COLO668 (cell line): ENCODE measurements around the gene ZNF76.

Experiments used
- DNase-seq: peaks from one replicate; lab custom pipeline; 2025; ENCODE audit not compliant: unreplicated experiment; lab: John Stamatoyannopoulos, UW

ZNF76 gene

DNA sequence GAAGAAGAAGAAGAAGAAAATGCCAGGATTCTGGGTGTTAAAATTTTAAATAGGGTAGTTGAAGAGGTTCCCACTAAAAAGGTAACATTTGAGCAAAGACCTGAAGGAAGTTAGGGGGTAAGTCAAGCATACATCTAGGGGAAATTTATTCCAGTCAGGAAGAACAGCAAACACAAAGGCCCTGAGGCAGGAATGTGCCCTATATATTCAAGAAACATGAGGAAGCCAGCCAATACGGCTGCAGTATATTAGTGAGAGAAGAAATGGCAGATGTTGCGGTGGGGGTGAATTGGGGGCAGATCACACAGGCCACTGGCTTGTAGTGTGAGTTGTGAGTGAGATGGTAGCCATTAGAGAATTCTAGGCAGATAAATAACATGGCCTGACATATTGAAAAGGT is 6.0 kb downstream of the ZNF76 start:
- no peak for DNase-seq

- no peak for DNase-seq
These were observed 7.9 kb downstream of the ZNF76 start for GRCh38 chr6:35267446-35267845.

DNA sequence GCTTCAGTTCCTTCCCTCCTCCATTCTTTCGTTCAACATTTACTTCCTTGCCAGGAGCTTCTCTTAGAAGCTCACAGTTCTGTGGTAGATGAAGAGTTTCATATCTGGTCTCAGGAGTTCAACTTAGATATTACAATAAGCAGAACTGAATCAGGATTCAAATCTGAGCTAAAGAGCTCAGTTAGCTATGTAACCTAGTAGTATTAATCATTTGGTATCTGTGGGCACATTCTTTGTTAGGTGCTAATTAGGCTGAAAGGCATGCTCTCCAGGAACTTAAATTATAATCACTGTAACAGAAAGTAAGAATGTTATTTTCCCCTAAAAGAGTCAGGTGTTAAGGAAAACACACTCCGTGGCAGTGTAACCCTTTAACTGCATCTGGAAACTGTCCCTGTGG is 8.4 kb downstream of the ZNF76 start:
- no peak for DNase-seq

DNA sequence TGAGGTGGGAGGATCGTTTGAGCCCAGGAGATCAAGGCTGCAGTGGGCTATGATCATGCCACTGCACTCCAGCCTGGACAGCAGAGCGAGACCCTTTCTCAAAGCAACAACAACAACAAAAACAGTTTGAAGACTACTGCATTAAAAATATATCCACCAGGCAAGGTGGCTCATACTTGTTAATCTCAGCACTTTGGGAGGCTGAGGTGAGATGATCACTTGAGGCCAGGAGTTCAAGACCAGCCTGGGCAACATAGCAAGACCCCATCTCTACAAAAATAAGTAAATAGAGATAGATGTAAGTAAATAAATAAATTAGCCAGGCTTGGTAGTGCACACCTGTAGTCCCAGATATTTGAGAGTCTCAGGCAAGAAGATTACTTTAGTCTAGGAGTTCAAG is 12.5 kb downstream of the ZNF76 start:
- no peak for DNase-seq

GRCh38 chr6:35273822-35274559 is 14.5 kb downstream of the ZNF76 start:
- no peak for DNase-seq

DNA sequence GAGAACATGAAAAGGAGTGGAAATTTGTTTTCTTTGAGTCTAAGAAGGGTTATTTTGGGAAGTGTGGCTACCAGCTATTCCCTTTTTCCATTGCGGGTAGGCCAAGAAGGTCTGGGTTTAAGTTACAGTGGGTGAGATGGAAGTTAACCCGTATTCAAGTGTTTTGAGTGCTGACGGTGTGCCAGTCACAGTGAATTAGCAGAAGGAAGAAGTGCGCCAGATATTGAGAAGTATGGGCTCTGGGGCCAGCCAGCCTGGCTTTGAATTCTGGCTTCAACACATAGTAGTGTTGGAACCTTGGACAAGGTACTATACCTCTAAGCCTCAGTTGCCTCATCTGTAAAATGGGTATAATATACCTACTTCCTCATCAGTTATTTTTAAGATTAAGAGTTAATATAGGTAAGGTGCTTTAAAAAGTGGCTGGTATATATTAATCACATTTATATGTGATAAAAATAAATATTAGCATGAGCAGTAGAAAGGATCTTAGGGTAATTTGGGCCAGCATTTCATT is 16.3 kb downstream of the ZNF76 start:
- DNase-seq: no peak

- no peak for DNase-seq
These were observed 19.2 kb downstream of the ZNF76 start for GRCh38 chr6:35278708-35279107.

DNA sequence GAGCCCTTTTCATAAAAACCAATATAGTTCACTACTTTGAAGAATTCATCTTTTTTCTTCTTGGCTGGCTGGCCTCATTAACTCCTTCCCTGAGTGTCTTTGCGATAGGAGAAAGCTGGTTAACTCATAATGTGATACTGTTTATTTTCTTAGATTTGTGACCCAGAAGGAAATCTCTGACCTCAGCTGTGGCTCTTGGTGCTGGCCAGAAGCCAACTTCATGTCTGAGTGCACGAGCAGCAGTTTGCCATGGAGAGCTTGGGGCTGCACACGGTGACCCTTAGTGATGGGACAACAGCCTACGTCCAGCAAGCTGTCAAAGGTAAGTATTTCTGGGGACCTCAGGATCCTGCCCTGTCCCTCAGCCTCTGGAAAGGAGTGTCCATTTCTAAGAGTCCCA is 21.4 kb downstream of the ZNF76 start:
- DNase-seq: no peak

GRCh38 chr6:35282472-35282871 is 22.9 kb downstream of the ZNF76 start:
- DNase-seq: no peak

GRCh38 chr6:35283361-35283760 is 23.8 kb downstream of the ZNF76 start:
- DNase-seq: no peak

DNA sequence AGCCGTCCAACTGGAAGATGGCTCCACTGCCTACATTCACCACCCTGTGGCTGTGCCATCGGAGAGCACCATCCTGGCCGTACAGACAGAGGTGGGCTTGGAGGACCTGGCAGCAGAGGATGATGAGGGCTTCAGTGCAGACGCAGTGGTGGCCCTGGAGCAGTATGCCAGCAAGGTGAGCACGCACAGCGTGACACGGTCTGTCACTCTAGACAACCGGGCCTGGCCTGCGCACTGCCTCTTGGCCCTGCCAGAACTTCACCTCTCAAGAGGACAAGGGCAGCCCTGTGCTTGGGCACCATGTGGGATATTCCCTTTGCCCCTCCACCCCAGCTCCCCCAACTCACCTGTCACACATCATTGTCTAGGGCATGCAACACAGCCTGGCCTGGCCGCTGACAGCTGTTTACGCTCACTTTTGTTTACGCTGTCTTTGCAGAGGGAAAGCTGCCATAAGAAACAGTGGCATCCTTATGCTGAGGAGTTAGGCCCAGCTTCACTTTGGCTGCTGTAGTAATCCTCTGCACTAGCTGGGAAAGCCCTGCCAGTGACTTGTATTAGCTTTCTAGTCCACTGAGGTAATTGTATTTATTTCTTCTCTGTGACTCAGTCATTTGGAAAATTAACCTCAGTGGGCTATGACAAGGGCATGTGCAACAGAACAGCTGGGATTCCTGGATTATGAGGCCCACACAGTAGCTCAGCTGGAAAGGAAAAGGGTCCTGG is 28.3 kb downstream of the ZNF76 start:
- no peak for DNase-seq

GRCh38 chr6:35288834-35289233 is 29.3 kb downstream of the ZNF76 start:
- no peak for DNase-seq

- no peak for DNase-seq
These were observed 32.0 kb downstream of the ZNF76 start for GRCh38 chr6:35291491-35291890.

GRCh38 chr6:35292494-35292893 is 33.0 kb downstream of the ZNF76 start:
- DNase-seq: no peak

- DNase-seq: no peak
These were observed 34.1 kb downstream of the ZNF76 start for GRCh38 chr6:35293681-35294080.

DNA sequence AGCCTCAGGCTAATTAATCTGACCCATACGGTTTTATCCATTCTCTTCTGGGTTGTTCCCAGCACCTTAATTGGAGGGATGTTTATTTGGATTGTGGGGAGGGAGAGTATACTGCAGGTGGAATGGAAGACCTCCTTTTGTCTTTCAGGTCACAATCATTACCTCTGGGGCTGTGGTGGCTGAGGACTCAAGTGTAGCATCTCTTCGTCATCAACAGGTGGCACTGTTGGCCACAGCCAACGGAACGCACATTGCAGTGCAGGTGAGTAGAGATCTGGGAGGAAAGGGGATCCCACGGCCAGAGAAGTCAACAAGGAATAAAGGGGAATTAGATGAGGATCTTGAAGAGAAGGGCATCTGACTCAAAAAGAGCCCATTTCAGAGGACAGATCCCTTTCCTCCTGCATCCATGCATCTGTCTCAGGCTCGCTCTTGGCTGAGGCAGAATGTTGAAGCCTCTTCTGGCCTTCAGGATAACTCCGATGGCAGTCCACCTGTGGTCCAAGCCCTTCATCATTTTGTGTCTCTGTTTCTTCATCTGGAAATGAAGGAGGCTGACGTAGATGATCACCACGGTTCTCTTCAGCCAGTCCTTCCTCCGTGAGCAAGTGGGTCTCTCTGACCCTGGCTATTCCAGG is 34.9 kb downstream of the ZNF76 start:
- DNase-seq: peak; percentile 21

GRCh38 chr6:35295036-35295435 is 35.5 kb downstream of the ZNF76 start:
- no peak for DNase-seq

- DNase-seq: no peak
These were observed 36.2 kb downstream of the ZNF76 start for GRCh38 chr6:35295521-35296315.

GRCh38 chr6:35296931-35297600 is 37.5 kb downstream of the ZNF76 start:
- no peak for DNase-seq

- peak; percentile 82 for DNase-seq
These were observed 38.3 kb downstream of the ZNF76 start, which contains the start of gene DEF6 for GRCh38 chr6:35297601-35298481. Gene DEF6, plus strand, starts transcription at chr6:35297818. Its CDS starts 39 bp downstream, at chr6:35297857.
